ENCODE data around the gene SEC23A. TPM values are rescaled to one million over a fixed set of nuclear protein-coding genes. Genes with fewer than 3 reads are reported as not detected.

The SEC23A gene
- polyA plus RNA-seq, 2 of the 4 experiments (the other 2 are of a cell fraction), result 96.4 to 176 TPM

GRCh38 chr14:39094515-39094914, 8.5 kb downstream of the SEC23A start:
- ChIA-PET CTCF (interaction anchor here (0.7 kb wide), 1 partner anchor 96 kb away, joined by 3 read pairs; no protein-coding TSS in a partner anchor), POLR2A (no interaction called here)
- no peak for DNase-seq (ENCODE audit: low read depth in 1 of 2, low spot score in 1 of 2)
- Histone ChIP-seq H3K4me3 (no peak overlapping the region), H3K9me3 (no peaks in the 10 kb centered on the region), H3K4me1 (peaks cover 8% of the 10 kb centered on the region), H3K27ac (no peak overlapping the region), H3K4me2 (no peak overlapping the region)
- FAIRE-seq, result peak; percentile 76
- 90% methylated on average over 3 of the region's 3 CpGs for WGBS (ENCODE audit: missing lambda C conversion rate)
- ATAC-seq, result no peak
- no peak for TF ChIP-seq MAZ (IDR thresholded peaks at IDR 0.05; ENCODE audit: borderline replicate concordance, low read depth, low read length)
- TF ChIP-seq CTCF (IDR thresholded peaks at IDR 0.05), result no peak
- TF ChIP-seq, protein P1, sequence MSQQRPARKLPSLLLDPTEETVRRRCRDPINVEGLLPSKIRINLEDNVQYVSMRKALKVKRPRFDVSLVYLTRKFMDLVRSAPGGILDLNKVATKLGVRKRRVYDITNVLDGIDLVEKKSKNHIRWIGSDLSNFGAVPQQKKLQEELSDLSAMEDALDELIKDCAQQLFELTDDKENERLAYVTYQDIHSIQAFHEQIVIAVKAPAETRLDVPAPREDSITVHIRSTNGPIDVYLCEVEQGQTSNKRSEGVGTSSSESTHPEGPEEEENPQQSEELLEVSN (IDR thresholded peaks at IDR 0.05; ENCODE audit: borderline replicate concordance, low read depth), result no peak
- no peak for TF ChIP-seq FOSL2 (IDR thresholded peaks at IDR 0.05)
- TF ChIP-seq FOSL2 (CRISPR knock-in tag; IDR thresholded peaks at IDR 0.05), result no peak
- TF ChIP-seq SREBF2 (IDR thresholded peaks at IDR 0.05), result no peak
- no peak for TF ChIP-seq FOSB (CRISPR knock-in tag; IDR thresholded peaks at IDR 0.05)
- no peak for TF ChIP-seq HEYL (CRISPR knock-in tag; IDR thresholded peaks at IDR 0.05)
- TF ChIP-seq ESRRA (IDR thresholded peaks at IDR 0.05; ENCODE audit: borderline replicate concordance, low read length), result no peak

- TF ChIP-seq, protein P2, sequence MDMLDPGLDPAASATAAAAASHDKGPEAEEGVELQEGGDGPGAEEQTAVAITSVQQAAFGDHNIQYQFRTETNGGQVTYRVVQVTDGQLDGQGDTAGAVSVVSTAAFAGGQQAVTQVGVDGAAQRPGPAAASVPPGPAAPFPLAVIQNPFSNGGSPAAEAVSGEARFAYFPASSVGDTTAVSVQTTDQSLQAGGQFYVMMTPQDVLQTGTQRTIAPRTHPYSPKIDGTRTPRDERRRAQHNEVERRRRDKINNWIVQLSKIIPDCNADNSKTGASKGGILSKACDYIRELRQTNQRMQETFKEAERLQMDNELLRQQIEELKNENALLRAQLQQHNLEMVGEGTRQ (IDR thresholded peaks at IDR 0.05), result no peak
- TF ChIP-seq TFCP2L1 (CRISPR knock-in tag; IDR thresholded peaks at IDR 0.05) (no peak), RAD21 (conservative IDR thresholded peaks at IDR 0.05 in 1 of 2, IDR thresholded peaks at IDR 0.05 in 1 of 2) (no peak), FOXS1 (CRISPR knock-in tag; IDR thresholded peaks at IDR 0.05) (no peak), MAZ (IDR thresholded peaks at IDR 0.05; ENCODE audit: borderline replicate concordance, low read depth, low read length) (no peak), MYC (IDR thresholded peaks at IDR 0.05; ENCODE audit: borderline replicate concordance, low read length) (no peak), HOXA7 (CRISPR knock-in tag; IDR thresholded peaks at IDR 0.05) (no peak), POLR2AphosphoS2 (conservative IDR thresholded peaks at IDR 0.05; ENCODE audit: low read length) (no peak), JUN (IDR thresholded peaks at IDR 0.05) (no peak)
- TF ChIP-seq, protein P3, sequence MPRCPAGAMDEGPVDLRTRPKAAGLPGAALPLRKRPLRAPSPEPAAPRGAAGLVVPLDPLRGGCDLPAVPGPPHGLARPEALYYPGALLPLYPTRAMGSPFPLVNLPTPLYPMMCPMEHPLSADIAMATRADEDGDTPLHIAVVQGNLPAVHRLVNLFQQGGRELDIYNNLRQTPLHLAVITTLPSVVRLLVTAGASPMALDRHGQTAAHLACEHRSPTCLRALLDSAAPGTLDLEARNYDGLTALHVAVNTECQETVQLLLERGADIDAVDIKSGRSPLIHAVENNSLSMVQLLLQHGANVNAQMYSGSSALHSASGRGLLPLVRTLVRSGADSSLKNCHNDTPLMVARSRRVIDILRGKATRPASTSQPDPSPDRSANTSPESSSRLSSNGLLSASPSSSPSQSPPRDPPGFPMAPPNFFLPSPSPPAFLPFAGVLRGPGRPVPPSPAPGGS (IDR thresholded peaks at IDR 0.05), result no peak
- TF ChIP-seq, protein P4, sequence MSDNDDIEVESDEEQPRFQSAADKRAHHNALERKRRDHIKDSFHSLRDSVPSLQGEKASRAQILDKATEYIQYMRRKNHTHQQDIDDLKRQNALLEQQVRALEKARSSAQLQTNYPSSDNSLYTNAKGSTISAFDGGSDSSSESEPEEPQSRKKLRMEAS (IDR thresholded peaks at IDR 0.05), result no peak
- H3K4me3 ChIP-seq, result no peak overlapping the region
- CTCF ChIA-PET, result no interaction called here
- H3K4me2 ChIP-seq, result no peak overlapping the region
- POLR2A ChIA-PET, result no interaction called here
- no peaks in the 10 kb centered on the region for H3K9me3 ChIP-seq
- FAIRE-seq, result peak; percentile 59
- no peaks in the 10 kb centered on the region for H3K4me1 ChIP-seq
- ATAC-seq, result no peak
- DNase-seq (ENCODE audit: low read depth in 1 of 2, low spot score in 1 of 2), result no peak
- 89% methylated on average over 1 of the region's 1 CpG for WGBS (ENCODE audit: missing lambda C conversion rate)
- H3K27ac ChIP-seq, result no peak overlapping the region
Measured at GRCh38 chr14:39091716-39092115, 11.3 kb downstream of the SEC23A start.

Data from A549 (cell line).